ENCODE data around the gene FILIP1L. TPM values are rescaled to one million over a fixed set of nuclear protein-coding genes. Genes with fewer than 3 reads are reported as not detected.

The FILIP1L gene
- total RNA-seq, 1 donor from 2014 or later, result 19.4 TPM

- Mint-ChIP-seq H3K4me1 (ENCODE audit: low read depth) (peaks cover 45% of the 10 kb centered on the region), H3K36me3 (ENCODE audit: insufficient read depth) (peaks cover 1% of the 10 kb centered on the region), H3K4me3 (ENCODE audit: low read depth) (no peak overlapping the region), H3K9me3 (ENCODE audit: low read depth) (no peaks in the 10 kb centered on the region), H3K27me3 (no peaks in the 10 kb centered on the region), H3K27ac (no peak overlapping the region)
- no peak for TF ChIP-seq CTCF (IDR thresholded peaks at IDR 0.05; ENCODE audit: unreplicated experiment)
- no peak for DNase-seq (ENCODE audit: low spot score, unreplicated experiment)
Observed at GRCh38 chr3:99939876-99940275, 174.4 kb downstream of the FILIP1L start.

GRCh38 chr3:99938270-99938911, 175.9 kb downstream of the FILIP1L start:
- no peak for TF ChIP-seq CTCF (IDR thresholded peaks at IDR 0.05; ENCODE audit: unreplicated experiment)
- DNase-seq (ENCODE audit: low spot score, unreplicated experiment), result no peak
- no peaks in the 10 kb centered on the region for H3K27me3 Mint-ChIP-seq
- peaks cover 45% of the 10 kb centered on the region for H3K4me1 Mint-ChIP-seq (ENCODE audit: low read depth)
- no peak overlapping the region for H3K4me3 Mint-ChIP-seq (ENCODE audit: low read depth)
- peaks cover 1% of the 10 kb centered on the region for H3K36me3 Mint-ChIP-seq (ENCODE audit: insufficient read depth)
- no peaks in the 10 kb centered on the region for H3K9me3 Mint-ChIP-seq (ENCODE audit: low read depth)
- no peak overlapping the region for H3K27ac Mint-ChIP-seq

- no peak for DNase-seq (ENCODE audit: low spot score, unreplicated experiment)
- H3K4me1 Mint-ChIP-seq (ENCODE audit: low read depth), result peaks cover 59% of the 10 kb centered on the region
- H3K27ac Mint-ChIP-seq, result peak overlapping the region; percentile 54
- no peak for TF ChIP-seq CTCF (IDR thresholded peaks at IDR 0.05; ENCODE audit: unreplicated experiment)
- H3K36me3 Mint-ChIP-seq (ENCODE audit: insufficient read depth), result no peaks in the 10 kb centered on the region
- no peaks in the 10 kb centered on the region for H3K27me3 Mint-ChIP-seq
- H3K9me3 Mint-ChIP-seq (ENCODE audit: low read depth), result no peaks in the 10 kb centered on the region
- no peak overlapping the region for H3K4me3 Mint-ChIP-seq (ENCODE audit: low read depth)
Observed at GRCh38 chr3:99934975-99935797, 179.1 kb downstream of the FILIP1L start.

GRCh38 chr3:99933971-99934750, 180.1 kb downstream of the FILIP1L start:
- Mint-ChIP-seq H3K36me3 (ENCODE audit: insufficient read depth) (no peaks in the 10 kb centered on the region), H3K27ac (no peak overlapping the region), H3K4me3 (ENCODE audit: low read depth) (no peak overlapping the region), H3K9me3 (ENCODE audit: low read depth) (no peaks in the 10 kb centered on the region), H3K27me3 (peaks cover 4% of the 10 kb centered on the region), H3K4me1 (ENCODE audit: low read depth) (peaks cover 62% of the 10 kb centered on the region)
- DNase-seq (ENCODE audit: low spot score, unreplicated experiment), result no peak
- no peak for TF ChIP-seq CTCF (IDR thresholded peaks at IDR 0.05; ENCODE audit: unreplicated experiment)

- peaks cover 9% of the 10 kb centered on the region for H3K27me3 Mint-ChIP-seq
- no peak for TF ChIP-seq CTCF (IDR thresholded peaks at IDR 0.05; ENCODE audit: unreplicated experiment)
- H3K27ac Mint-ChIP-seq, result peak overlapping the region; percentile 16
- no peaks in the 10 kb centered on the region for H3K9me3 Mint-ChIP-seq (ENCODE audit: low read depth)
- no peak overlapping the region for H3K4me3 Mint-ChIP-seq (ENCODE audit: low read depth)
- no peak for DNase-seq (ENCODE audit: low spot score, unreplicated experiment)
- peaks cover 2% of the 10 kb centered on the region for H3K36me3 Mint-ChIP-seq (ENCODE audit: insufficient read depth)
- peaks cover 53% of the 10 kb centered on the region for H3K4me1 Mint-ChIP-seq (ENCODE audit: low read depth)
Observed at GRCh38 chr3:99931059-99931458, 183.2 kb downstream of the FILIP1L start.

Measured in progenitor cell of endocrine pancreas (in vitro differentiated cells).